GM15510 (cell line): ENCODE data around the gene MAST1.
A peak's percentile ranks its signal among the peaks of the same experiment; 100 is the strongest.

ENCODE experiments used
- POLR2A ChIP-seq: IDR thresholded peaks from 3 replicates; pipeline ENCODE4 v1.6.1; 2011; ENCODE audit warnings: borderline replicate concordance; ENCODE audit not compliant: insufficient read length; ENCODE audit errors: extremely low read depth

Gene MAST1

GRCh38 chr19:12886969-12887747 lies 48.8 kb downstream of the MAST1 start, which contains the start of gene KLF1:
Gene KLF1, minus strand, starts transcription at chr19:12887201. Its CDS starts 61 bp downstream, at chr19:12887140.
- TF ChIP-seq POLR2A: no peak

GRCh38 chr19:12888006-12888603 lies 49.8 kb downstream of the MAST1 start:
- no peak for TF ChIP-seq POLR2A

GRCh38 chr19:12890787-12891552 lies 52.7 kb downstream of the MAST1 start, which contains the start of gene GCDH:
Gene GCDH, plus strand, starts transcription at chr19:12891160. Its CDS starts 145 bp downstream, at chr19:12891305.
- TF ChIP-seq POLR2A: peak; percentile 71

GRCh38 chr19:12891553-12892021 lies 53.3 kb downstream of the MAST1 start:
- no peak for TF ChIP-seq POLR2A

- no peak for TF ChIP-seq POLR2A
These were observed 55.3 kb downstream of the MAST1 start for GRCh38 chr19:12893582-12893981.

GRCh38 chr19:12896460-12896859 lies 58.1 kb downstream of the MAST1 start:
- no peak for TF ChIP-seq POLR2A

- no peak for TF ChIP-seq POLR2A
These were observed 61.7 kb downstream of the MAST1 start for GRCh38 chr19:12899891-12900518.

GRCh38 chr19:12907166-12907565 lies 68.9 kb downstream of the MAST1 start:
- no peak for TF ChIP-seq POLR2A

GRCh38 chr19:12912571-12912970 lies 74.3 kb downstream of the MAST1 start:
- TF ChIP-seq POLR2A: no peak

GRCh38 chr19:12913011-12913561 lies 74.8 kb downstream of the MAST1 start:
- TF ChIP-seq POLR2A: no peak

- TF ChIP-seq POLR2A: no peak
These were observed 75.8 kb downstream of the MAST1 start for GRCh38 chr19:12913851-12914690.

GRCh38 chr19:12918253-12918652 lies 79.9 kb downstream of the MAST1 start:
- no peak for TF ChIP-seq POLR2A

- TF ChIP-seq POLR2A: no peak
These were observed 82.7 kb downstream of the MAST1 start for GRCh38 chr19:12921047-12921446.
